ENCODE data around the gene TMEM86A.

GRCh38 chr11:18750944-18751343, 52.4 kb downstream of the TMEM86A start:
- TF ChIP-seq TARDBP (IDR thresholded peaks at IDR 0.05) (no peak), ARNT (IDR thresholded peaks at IDR 0.05) (no peak), ZNF384 (IDR thresholded peaks at IDR 0.05) (no peak), PKNOX1 (IDR thresholded peaks at IDR 0.05) (no peak), SP1 (IDR thresholded peaks at IDR 0.05) (no peak), CTBP1 (IDR thresholded peaks at IDR 0.05; ENCODE audit: borderline replicate concordance) (no peak), FOXM1 (IDR thresholded peaks at IDR 0.05; ENCODE audit: borderline replicate concordance) (no peak), SUZ12 (IDR thresholded peaks at IDR 0.05) (no peak)

Data from HEK293T (cell line).